Measurements from ENCODE around the gene NISCH.
A peak's percentile ranks its signal among the peaks of the same experiment; 100 is the strongest.

The NISCH gene

GRCh38 chr3:52455283-52456168, at the start of gene NISCH:
TSS of gene NISCH (plus strand) at chr3:52455604. CDS start at chr3:52455642, 38 bp downstream.
- DNase-seq (ENCODE audit: low spot score): peak; percentile 94

- no peak for DNase-seq (ENCODE audit: low spot score)
Measured at GRCh38 chr3:52406231-52406661, 49.2 kb upstream of the NISCH start.

- no peak for DNase-seq (ENCODE audit: low spot score)
Measured at GRCh38 chr3:52406791-52407510, 48.5 kb upstream of the NISCH start.

- no peak for DNase-seq (ENCODE audit: low spot score)
Measured at GRCh38 chr3:52407779-52408178, 47.6 kb upstream of the NISCH start.

- DNase-seq (ENCODE audit: low spot score): no peak
Measured at GRCh38 chr3:52408466-52408865, 46.9 kb upstream of the NISCH start.

GRCh38 chr3:52415800-52416199, 39.6 kb upstream of the NISCH start:
- no peak for DNase-seq (ENCODE audit: low spot score)

- DNase-seq (ENCODE audit: low spot score): no peak
Measured at GRCh38 chr3:52420388-52420787, 35.0 kb upstream of the NISCH start.

- DNase-seq (ENCODE audit: low spot score): no peak
Measured at GRCh38 chr3:52422669-52423068, 32.7 kb upstream of the NISCH start.

- no peak for DNase-seq (ENCODE audit: low spot score)
Measured at GRCh38 chr3:52423173-52423572, 32.2 kb upstream of the NISCH start.

GRCh38 chr3:52428151-52429005, 27.0 kb upstream of the NISCH start:
- DNase-seq (ENCODE audit: low spot score): peak; percentile 56

GRCh38 chr3:52429031-52429430, 26.4 kb upstream of the NISCH start:
- no peak for DNase-seq (ENCODE audit: low spot score)

GRCh38 chr3:52429779-52430415, 25.5 kb upstream of the NISCH start:
- no peak for DNase-seq (ENCODE audit: low spot score)

- DNase-seq (ENCODE audit: low spot score): no peak
Measured at GRCh38 chr3:52430416-52430810, 25.0 kb upstream of the NISCH start.

- DNase-seq (ENCODE audit: low spot score): no peak
Measured at GRCh38 chr3:52431459-52432223, 23.8 kb upstream of the NISCH start.

- DNase-seq (ENCODE audit: low spot score): no peak
Measured at GRCh38 chr3:52432225-52432624, 23.2 kb upstream of the NISCH start.

GRCh38 chr3:52432691-52433141, 22.7 kb upstream of the NISCH start:
- DNase-seq (ENCODE audit: low spot score): no peak

GRCh38 chr3:52433328-52433995, 21.9 kb upstream of the NISCH start:
- DNase-seq (ENCODE audit: low spot score): no peak

GRCh38 chr3:52433996-52434479, 21.4 kb upstream of the NISCH start:
- no peak for DNase-seq (ENCODE audit: low spot score)

GRCh38 chr3:52434491-52435115, 20.8 kb upstream of the NISCH start:
- no peak for DNase-seq (ENCODE audit: low spot score)
